ENCODE measurements around the gene CD58. TPM values are rescaled to one million over a fixed set of nuclear protein-coding genes. Genes with fewer than 3 reads are reported as not detected.

Gene CD58
- total RNA-seq, 4 donors from 2014 or later, result 1.8 to 48.7 (median 32.7) TPM

GRCh38 chr1:116514708-116515525 is 55.9 kb downstream of the CD58 start:
- H3K36me3 ChIP-seq, result peaks cover 0 to 4% (median 0%) of the 10 kb centered on the region in 4 donors
- no peaks in the 10 kb centered on the region for H3K9me3 ChIP-seq
- no peak overlapping the region for H3K4me3 ChIP-seq
- H3K4me1 ChIP-seq, result no peaks in the 10 kb centered on the region
- TF ChIP-seq POLR2AphosphoS5 (IDR thresholded peaks at IDR 0.05), result no peak
- TF ChIP-seq POLR2A (IDR thresholded peaks at IDR 0.05), result no peak
- TF ChIP-seq EP300 (IDR thresholded peaks at IDR 0.05; ENCODE audit: low read depth), result no peak
- TF ChIP-seq CTCF (IDR thresholded peaks at IDR 0.05), result no peak
- intact Hi-C loops (cut with DNase I; ENCODE audit: low total_unique reads), result no loop called here
- no peaks in the 10 kb centered on the region for H3K27me3 ChIP-seq
- DNase-seq, result no peak
- in situ Hi-C loops (cut with MboI; ENCODE audit: low pct_ligation_motif_present in 1 of 4, low pct_unique_long_range_greater_than_20kb in 1 of 4, low sequenced_read_pairs in 3 of 4), result no loop called here
- H3K27ac ChIP-seq, result peak overlapping the region; percentile 36 to 58 (median 50)
- 53 to 56% methylated on average over 3 to 8 of the region's 8 CpGs for WGBS, 2 donors (ENCODE audit: low coverage in 1 of 2)

- H3K4me3 ChIP-seq, result no peak overlapping the region
- H3K36me3 ChIP-seq, result peaks cover 0 to under 1% (median 0%) of the 10 kb centered on the region in 4 donors
- intact Hi-C loops (cut with DNase I; ENCODE audit: low total_unique reads), result no loop called here
- H3K27me3 ChIP-seq, result no peaks in the 10 kb centered on the region
- H3K4me1 ChIP-seq, result peaks cover 0 to 6% (median 2%) of the 10 kb centered on the region in 4 donors
- TF ChIP-seq POLR2AphosphoS5 (IDR thresholded peaks at IDR 0.05) (no peak), EP300 (IDR thresholded peaks at IDR 0.05; ENCODE audit: low read depth) (no peak), CTCF (IDR thresholded peaks at IDR 0.05) (no peak), POLR2A (IDR thresholded peaks at IDR 0.05) (no peak)
- WGBS, 2 donors (ENCODE audit: low coverage in 1 of 2), result 78% methylated on average over 4 of the region's 4 CpGs; no CpG with 5 or more reads in 1 of the 2 donors
- H3K9me3 ChIP-seq, result no peaks in the 10 kb centered on the region
- no peak for DNase-seq
- in situ Hi-C loops (cut with MboI; ENCODE audit: low pct_ligation_motif_present in 1 of 4, low pct_unique_long_range_greater_than_20kb in 1 of 4, low sequenced_read_pairs in 3 of 4), result no loop called here
- H3K27ac ChIP-seq, result no peak overlapping the region
These were observed 56.9 kb downstream of the CD58 start for GRCh38 chr1:116513956-116514355.

- intact Hi-C loops (cut with DNase I; ENCODE audit: low total_unique reads) (no loop called here), in situ Hi-C loops (cut with MboI; ENCODE audit: low pct_ligation_motif_present in 1 of 4, low pct_unique_long_range_greater_than_20kb in 1 of 4, low sequenced_read_pairs in 3 of 4) (no loop called here)
- WGBS, 2 donors (ENCODE audit: low coverage in 1 of 2), result 41 to 100% methylated on average over 2 of the region's 2 CpGs
- no peaks in the 10 kb centered on the region for H3K27me3 ChIP-seq
- H3K4me3 ChIP-seq, result no peak overlapping the region
- DNase-seq, result no peak
- peaks cover 0 to 12% (median 2%) of the 10 kb centered on the region in 4 donors for H3K4me1 ChIP-seq
- no peak overlapping the region for H3K27ac ChIP-seq
- no peaks in the 10 kb centered on the region for H3K36me3 ChIP-seq
- no peak for TF ChIP-seq POLR2A (IDR thresholded peaks at IDR 0.05)
- no peak for TF ChIP-seq EP300 (IDR thresholded peaks at IDR 0.05; ENCODE audit: low read depth)
- TF ChIP-seq CTCF (IDR thresholded peaks at IDR 0.05), result no peak
- TF ChIP-seq POLR2AphosphoS5 (IDR thresholded peaks at IDR 0.05), result no peak
- H3K9me3 ChIP-seq, result no peaks in the 10 kb centered on the region
These were observed 59.3 kb downstream of the CD58 start for GRCh38 chr1:116511459-116512019.

GRCh38 chr1:116510361-116510760 is 60.5 kb downstream of the CD58 start:
- no peaks in the 10 kb centered on the region for H3K27me3 ChIP-seq
- no peak overlapping the region for H3K4me3 ChIP-seq
- 67 to 80% methylated on average over 3 to 4 of the region's 4 CpGs for WGBS, 2 donors (ENCODE audit: low coverage in 1 of 2)
- no peak for TF ChIP-seq EP300 (IDR thresholded peaks at IDR 0.05; ENCODE audit: low read depth)
- TF ChIP-seq POLR2AphosphoS5 (IDR thresholded peaks at IDR 0.05), result no peak
- TF ChIP-seq CTCF (IDR thresholded peaks at IDR 0.05), result no peak
- TF ChIP-seq POLR2A (IDR thresholded peaks at IDR 0.05), result no peak
- no peak for DNase-seq
- H3K36me3 ChIP-seq, result no peaks in the 10 kb centered on the region
- in situ Hi-C loops (cut with MboI; ENCODE audit: low pct_ligation_motif_present in 1 of 4, low pct_unique_long_range_greater_than_20kb in 1 of 4, low sequenced_read_pairs in 3 of 4) (no loop called here), intact Hi-C loops (cut with DNase I; ENCODE audit: low total_unique reads) (no loop called here)
- no peak overlapping the region for H3K27ac ChIP-seq
- H3K9me3 ChIP-seq, result no peaks in the 10 kb centered on the region
- H3K4me1 ChIP-seq, result peaks cover 0 to 14% (median 2%) of the 10 kb centered on the region in 4 donors

All from transverse colon (tissue), 4 donors.